Loucy (cell line): ENCODE data around the gene FEZF2.

Experiments used
- H2AFZ ChIP-seq: fragments of 200-600 bp; sonication (generic); 2 replicates; pipeline ENCODE4 v1.6.0; 2016; ENCODE audit warnings: antibody characterized with exemption, mild to moderate bottlenecking, low read length, moderate library complexity
- H3F3A ChIP-seq: fragments of 200-600 bp; 2 replicates; pipeline ENCODE4 v1.6.0; 2016; ENCODE audit warnings: antibody characterized with exemption, low read depth, mild to moderate bottlenecking
- H3K27me3 ChIP-seq: fragments of 200-600 bp; sonication (generic); 2 replicates; pipeline ENCODE4 v1.6.1; 2014; ENCODE audit warnings: low read length, mild to moderate bottlenecking; ENCODE audit not compliant: insufficient read depth, poor library complexity, severe bottlenecking
- H3K36me3 ChIP-seq: fragments of 200-600 bp; sonication (generic); 2 replicates; pipeline ENCODE4 v1.6.1; 2016; ENCODE audit warnings: low read length; ENCODE audit not compliant: insufficient read depth
- H3K4me1 ChIP-seq: fragments of 200-600 bp; sonication (generic); 2 replicates; pipeline ENCODE4 v1.5.1; 2014; ENCODE audit warnings: low read length, mild to moderate bottlenecking; ENCODE audit not compliant: insufficient read depth, poor library complexity, severe bottlenecking
- H3K4me2 ChIP-seq: fragments of 200-600 bp; sonication (generic); 2 replicates; pipeline ENCODE4 v1.6.0; 2014; ENCODE audit warnings: antibody characterized with exemption, low read length, low read depth, mild to moderate bottlenecking; ENCODE audit not compliant: poor library complexity, severe bottlenecking
- H3K4me3 ChIP-seq: fragments of 200-600 bp; sonication (generic); 2 replicates; pipeline ENCODE4 v1.5.1; 2014; ENCODE audit warnings: low read length, mild to moderate bottlenecking, mixed read lengths; ENCODE audit not compliant: poor library complexity, severe bottlenecking
- H3K79me2 ChIP-seq: fragments of 200-600 bp; sonication (generic); 2 replicates; pipeline ENCODE4 v1.6.1; 2014; ENCODE audit warnings: low read length; ENCODE audit not compliant: insufficient read depth
- H3K9ac ChIP-seq: fragments of 200-600 bp; sonication (generic); 2 replicates; pipeline ENCODE4 v1.6.0; 2014; ENCODE audit warnings: mild to moderate bottlenecking, low read depth, low read length, moderate library complexity; ENCODE audit not compliant: poor library complexity, severe bottlenecking
- H3K9me2 ChIP-seq: fragments of 200-600 bp; sonication (generic); replicated peaks from 2 replicates; pipeline ENCODE4 v1.6.1; 2016; ENCODE audit warnings: low read depth, low read length, mixed read lengths
- H3K9me3 ChIP-seq: fragments of 200-600 bp; sonication (generic); 2 replicates; pipeline ENCODE4 v1.6.1; 2014; ENCODE audit warnings: mild to moderate bottlenecking, antibody characterized with exemption, low read length, low read depth; ENCODE audit not compliant: insufficient read depth
- H4K20me1 ChIP-seq: fragments of 200-600 bp; sonication (generic); 2 replicates; pipeline ENCODE4 v1.6.0; 2014; ENCODE audit warnings: antibody characterized with exemption, low read length, mild to moderate bottlenecking; ENCODE audit not compliant: insufficient read depth, poor library complexity, severe bottlenecking
- EZH2phosphoT487 ChIP-seq: fragments of 200-600 bp; IDR thresholded peaks from 2 replicates; pipeline ENCODE4 v1.6.1; 2018; ENCODE audit warnings: antibody characterized with exemption, mild to moderate bottlenecking, moderate library complexity, borderline replicate concordance
- TF ChIP-seq, protein P1 (sequence below): fragments of 200-600 bp; sonication (generic); conservative IDR thresholded peaks from 2 replicates; pipeline ENCODE4 v1.5.1; 2014; ENCODE audit warnings: mild to moderate bottlenecking, antibody characterized with exemption, low read length

Gene FEZF2

DNA sequence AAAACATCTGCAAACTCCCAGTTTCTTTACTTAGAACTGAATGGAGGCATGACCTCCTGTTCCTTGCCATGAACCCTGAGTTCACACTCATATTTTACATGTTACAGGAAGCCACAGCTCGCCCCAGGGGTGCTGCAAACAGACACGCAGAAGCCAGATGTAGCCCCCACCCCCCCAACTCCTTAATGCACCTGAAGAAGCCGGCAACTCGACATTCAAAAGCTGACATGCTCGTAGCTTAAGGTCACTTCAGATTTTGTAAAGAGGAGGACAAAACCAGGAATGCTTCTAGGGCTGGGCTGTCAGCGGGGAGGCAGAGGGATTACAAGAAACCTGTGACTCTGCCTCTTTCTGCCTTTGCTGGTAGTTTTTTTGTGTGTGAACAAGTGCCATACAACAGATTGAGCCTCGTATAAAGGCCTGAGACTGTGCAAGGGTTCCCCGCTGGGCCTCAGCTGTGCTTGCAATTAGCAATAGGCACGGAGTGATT is 42.0 kb upstream of the FEZF2 start:
- Histone ChIP-seq H3K79me2 (no peaks in the 10 kb centered on the region), H3K27me3 (no peaks in the 10 kb centered on the region), H3F3A (no peaks in the 10 kb centered on the region), H2AFZ (no peak overlapping the region), H3K36me3 (no peaks in the 10 kb centered on the region), H3K4me1 (no peaks in the 10 kb centered on the region), H3K4me3 (no peak overlapping the region), H4K20me1 (no peaks in the 10 kb centered on the region), H3K4me2 (no peak overlapping the region), H3K9me2 (no peaks in the 10 kb centered on the region), H3K9ac (no peak overlapping the region), H3K9me3 (no peaks in the 10 kb centered on the region)
- TF ChIP-seq EZH2phosphoT487, result no peak
- TF ChIP-seq, protein P1, sequence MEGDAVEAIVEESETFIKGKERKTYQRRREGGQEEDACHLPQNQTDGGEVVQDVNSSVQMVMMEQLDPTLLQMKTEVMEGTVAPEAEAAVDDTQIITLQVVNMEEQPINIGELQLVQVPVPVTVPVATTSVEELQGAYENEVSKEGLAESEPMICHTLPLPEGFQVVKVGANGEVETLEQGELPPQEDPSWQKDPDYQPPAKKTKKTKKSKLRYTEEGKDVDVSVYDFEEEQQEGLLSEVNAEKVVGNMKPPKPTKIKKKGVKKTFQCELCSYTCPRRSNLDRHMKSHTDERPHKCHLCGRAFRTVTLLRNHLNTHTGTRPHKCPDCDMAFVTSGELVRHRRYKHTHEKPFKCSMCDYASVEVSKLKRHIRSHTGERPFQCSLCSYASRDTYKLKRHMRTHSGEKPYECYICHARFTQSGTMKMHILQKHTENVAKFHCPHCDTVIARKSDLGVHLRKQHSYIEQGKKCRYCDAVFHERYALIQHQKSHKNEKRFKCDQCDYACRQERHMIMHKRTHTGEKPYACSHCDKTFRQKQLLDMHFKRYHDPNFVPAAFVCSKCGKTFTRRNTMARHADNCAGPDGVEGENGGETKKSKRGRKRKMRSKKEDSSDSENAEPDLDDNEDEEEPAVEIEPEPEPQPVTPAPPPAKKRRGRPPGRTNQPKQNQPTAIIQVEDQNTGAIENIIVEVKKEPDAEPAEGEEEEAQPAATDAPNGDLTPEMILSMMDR, result no peak

DNA sequence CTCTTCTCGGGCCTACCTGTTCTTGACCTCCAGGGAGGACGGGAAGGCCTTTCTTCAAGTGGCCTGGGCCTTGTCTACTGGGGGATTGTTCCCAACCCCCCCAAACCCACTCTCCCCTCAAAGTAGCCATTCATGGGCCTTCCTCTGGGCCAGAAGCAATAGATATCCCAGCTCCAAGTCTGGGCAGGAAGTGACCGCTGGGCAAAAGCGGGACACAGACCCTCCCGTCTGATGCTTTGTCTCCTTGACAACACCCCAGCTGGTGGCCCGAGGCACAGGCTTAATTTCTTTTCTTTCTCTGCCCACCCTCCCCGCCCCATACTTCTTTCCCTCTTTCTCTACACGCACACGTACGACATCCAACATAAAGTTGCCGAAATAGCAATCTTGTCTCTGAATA is 41.4 kb upstream of the FEZF2 start:
- Histone ChIP-seq H3K9me3 (no peaks in the 10 kb centered on the region), H3K9ac (no peak overlapping the region), H3F3A (no peaks in the 10 kb centered on the region), H3K36me3 (no peaks in the 10 kb centered on the region), H3K27me3 (no peaks in the 10 kb centered on the region), H2AFZ (no peak overlapping the region), H3K4me2 (no peak overlapping the region), H3K79me2 (no peaks in the 10 kb centered on the region), H4K20me1 (no peaks in the 10 kb centered on the region), H3K9me2 (no peaks in the 10 kb centered on the region), H3K4me1 (no peaks in the 10 kb centered on the region), H3K4me3 (no peak overlapping the region)
- TF ChIP-seq, protein P1, result no peak
- no peak for TF ChIP-seq EZH2phosphoT487

DNA sequence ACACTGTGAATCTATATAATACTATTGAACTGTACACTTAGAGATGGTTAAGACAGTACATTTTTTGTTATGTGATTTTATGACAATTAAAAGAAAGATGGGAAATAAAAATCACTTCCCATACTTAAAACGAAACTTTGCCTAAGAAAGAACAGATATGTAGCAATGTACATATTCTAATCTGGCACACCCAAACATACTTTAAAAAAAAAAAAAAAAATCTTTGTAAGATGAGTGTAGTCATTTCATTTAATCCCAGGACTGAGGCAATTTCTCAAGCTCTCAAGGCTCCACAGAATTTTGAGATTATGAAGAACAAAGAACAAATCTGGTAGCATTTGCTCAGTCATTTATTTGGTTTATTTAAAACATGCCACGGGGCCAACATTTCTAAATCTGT is 40.3 kb upstream of the FEZF2 start:
- H3K27me3 ChIP-seq, result no peaks in the 10 kb centered on the region
- TF ChIP-seq, protein P1, result no peak
- TF ChIP-seq EZH2phosphoT487, result no peak

More for the DNA sequence above, 40.3 kb upstream of the FEZF2 start:
- H3K79me2 ChIP-seq, result no peaks in the 10 kb centered on the region
- H4K20me1 ChIP-seq, result no peaks in the 10 kb centered on the region
- no peak overlapping the region for H3K9ac ChIP-seq
- no peaks in the 10 kb centered on the region for H3K9me2 ChIP-seq
- H3F3A ChIP-seq, result no peaks in the 10 kb centered on the region
- no peak overlapping the region for H3K4me2 ChIP-seq
- H3K4me3 ChIP-seq, result no peak overlapping the region
- H3K4me1 ChIP-seq, result no peaks in the 10 kb centered on the region
- H3K9me3 ChIP-seq, result no peaks in the 10 kb centered on the region
- no peak overlapping the region for H2AFZ ChIP-seq
- H3K36me3 ChIP-seq, result no peaks in the 10 kb centered on the region
